GM12873 (cell line): ENCODE results near the gene PKD1.

Experiments used
- TF ChIP-seq, protein P1 (sequence below): IDR thresholded peaks from 2 replicates; pipeline ENCODE4 v1.5.1; 2012; ENCODE audit warnings: low read depth, mild to moderate bottlenecking, moderate library complexity, low read length, control low read depth; ENCODE audit not compliant: insufficient read depth; ENCODE audit errors: missing control alignments

Gene PKD1

GRCh38 chr16:2092866-2093265, 42.8 kb downstream of the PKD1 start:
- TF ChIP-seq, protein P1, sequence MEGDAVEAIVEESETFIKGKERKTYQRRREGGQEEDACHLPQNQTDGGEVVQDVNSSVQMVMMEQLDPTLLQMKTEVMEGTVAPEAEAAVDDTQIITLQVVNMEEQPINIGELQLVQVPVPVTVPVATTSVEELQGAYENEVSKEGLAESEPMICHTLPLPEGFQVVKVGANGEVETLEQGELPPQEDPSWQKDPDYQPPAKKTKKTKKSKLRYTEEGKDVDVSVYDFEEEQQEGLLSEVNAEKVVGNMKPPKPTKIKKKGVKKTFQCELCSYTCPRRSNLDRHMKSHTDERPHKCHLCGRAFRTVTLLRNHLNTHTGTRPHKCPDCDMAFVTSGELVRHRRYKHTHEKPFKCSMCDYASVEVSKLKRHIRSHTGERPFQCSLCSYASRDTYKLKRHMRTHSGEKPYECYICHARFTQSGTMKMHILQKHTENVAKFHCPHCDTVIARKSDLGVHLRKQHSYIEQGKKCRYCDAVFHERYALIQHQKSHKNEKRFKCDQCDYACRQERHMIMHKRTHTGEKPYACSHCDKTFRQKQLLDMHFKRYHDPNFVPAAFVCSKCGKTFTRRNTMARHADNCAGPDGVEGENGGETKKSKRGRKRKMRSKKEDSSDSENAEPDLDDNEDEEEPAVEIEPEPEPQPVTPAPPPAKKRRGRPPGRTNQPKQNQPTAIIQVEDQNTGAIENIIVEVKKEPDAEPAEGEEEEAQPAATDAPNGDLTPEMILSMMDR: no peak

DNA sequence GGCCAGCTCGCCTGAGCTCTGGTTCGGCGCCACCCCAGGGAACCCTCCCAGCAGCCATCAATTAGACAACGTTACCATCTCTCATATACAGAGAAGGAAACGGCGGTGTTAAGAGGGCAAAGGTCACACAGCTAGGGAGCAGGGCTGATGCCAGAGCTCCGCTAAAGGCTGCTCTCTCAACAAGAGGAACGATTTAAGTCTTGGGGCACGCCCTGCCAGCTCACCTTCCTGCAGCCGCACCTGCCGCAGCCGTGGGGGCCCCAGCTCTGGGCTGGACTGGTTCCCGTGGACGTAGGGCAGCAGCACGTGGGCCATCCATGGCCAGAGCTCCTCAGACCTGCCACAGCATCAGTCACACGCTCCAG, 43.5 kb downstream of the PKD1 start:
- TF ChIP-seq, protein P1: no peak

DNA sequence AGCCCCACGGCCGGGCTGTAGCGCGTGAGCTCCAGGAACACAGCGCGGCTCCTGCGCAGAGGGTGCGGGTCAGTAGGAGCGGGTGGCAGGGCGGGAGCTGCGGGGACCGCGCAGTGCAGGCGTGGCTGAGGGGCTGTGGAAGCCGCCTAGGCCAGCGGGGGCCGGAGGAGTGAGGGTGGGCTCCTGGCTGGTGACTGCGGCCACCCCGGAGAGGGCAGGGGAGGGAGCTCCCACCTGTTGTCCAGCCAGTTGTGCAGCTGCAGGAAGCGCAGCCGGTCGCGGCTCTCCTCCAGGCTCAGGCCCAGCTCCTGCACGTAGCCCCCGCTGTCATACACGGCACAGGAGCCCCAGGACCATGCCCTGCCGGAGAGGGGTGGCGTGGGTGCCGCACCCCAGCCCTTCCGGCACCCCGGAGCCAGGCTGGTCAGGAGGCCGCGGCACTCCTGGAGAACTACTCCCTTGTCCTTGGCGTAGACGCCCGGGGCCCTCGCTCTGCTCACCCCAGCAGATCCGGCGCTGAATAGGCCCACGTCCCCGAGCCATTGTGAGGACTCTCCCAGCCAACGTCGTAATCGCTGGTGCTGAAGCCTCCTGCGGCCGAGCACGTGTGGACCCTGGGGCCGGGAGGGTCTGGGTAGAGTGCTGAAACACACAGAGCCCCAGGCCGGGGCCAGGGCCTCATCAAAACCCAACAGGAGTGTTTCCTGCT, 44.0 kb downstream of the PKD1 start:
- TF ChIP-seq, protein P1: no peak

GRCh38 chr16:2090777-2091546, 44.7 kb downstream of the PKD1 start:
- TF ChIP-seq, protein P1: no peak

- TF ChIP-seq, protein P1: no peak
Observed at GRCh38 chr16:2090481-2090776, 45.3 kb downstream of the PKD1 start.

DNA sequence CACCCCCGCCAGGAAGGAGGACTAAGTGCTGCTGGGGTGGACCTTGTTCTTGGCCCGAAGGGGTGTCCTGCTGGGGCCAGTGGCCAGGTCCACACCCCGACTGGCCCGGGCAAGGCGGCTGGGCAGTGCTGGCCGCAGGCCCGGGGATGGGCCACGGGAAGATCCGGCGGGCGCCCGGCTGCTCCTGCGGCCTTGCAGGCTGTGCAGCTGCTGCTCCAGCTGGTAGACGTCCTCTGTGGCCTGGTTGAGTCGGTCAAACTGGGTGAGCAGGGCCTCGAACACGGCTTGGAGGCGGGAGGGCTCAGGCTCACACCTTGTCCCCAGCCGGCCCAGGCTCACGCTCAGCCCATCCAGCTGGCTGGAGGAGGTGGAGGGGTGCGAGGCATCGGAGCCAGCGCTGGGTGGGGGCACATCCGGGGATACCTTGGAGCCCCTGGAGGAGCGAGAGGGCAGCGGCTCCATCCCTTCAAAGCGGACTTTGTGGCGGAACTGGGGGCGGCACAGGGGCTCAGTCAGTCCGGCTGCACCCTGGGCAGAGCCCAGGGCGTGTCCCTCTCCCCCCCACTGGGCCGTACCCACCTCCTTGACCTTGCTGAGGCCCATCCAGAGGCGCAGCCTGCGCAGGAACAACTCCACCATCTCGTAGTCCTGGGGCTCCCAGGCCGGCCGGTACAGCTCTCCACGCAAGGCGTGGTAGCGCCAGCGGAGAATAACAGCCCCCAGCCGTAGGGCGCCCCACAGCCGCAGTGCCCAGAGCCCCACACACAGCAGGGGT, 45.8 kb downstream of the PKD1 start:
- TF ChIP-seq, protein P1: no peak

DNA sequence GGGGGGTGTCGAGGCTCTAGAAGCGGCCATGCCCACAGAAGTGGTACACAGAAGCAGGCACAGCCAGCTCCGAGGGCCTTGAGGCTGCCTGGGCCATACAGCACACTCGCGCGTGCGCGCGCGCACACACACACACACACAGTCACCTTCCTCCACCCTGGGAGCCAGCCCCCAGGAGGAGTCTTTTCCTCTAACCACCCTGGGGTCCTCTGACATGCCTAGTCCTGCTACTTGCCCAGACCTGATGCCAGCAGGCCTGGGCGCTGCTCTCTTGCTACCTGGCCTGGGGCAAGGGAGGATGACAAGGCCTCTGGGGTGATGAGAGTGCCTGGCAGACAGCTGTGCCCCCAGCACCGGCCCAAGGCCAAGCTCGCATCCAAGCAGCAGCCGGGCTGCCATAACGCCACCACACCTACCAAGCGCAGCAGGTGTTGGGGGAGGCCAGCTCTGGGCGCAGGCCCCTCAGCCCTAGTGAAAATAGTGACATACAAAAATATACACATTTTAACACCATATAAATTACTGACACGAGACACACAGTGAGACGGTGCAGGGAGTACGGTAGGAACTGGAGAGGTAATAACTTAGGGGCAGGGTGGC, 46.8 kb downstream of the PKD1 start:
- TF ChIP-seq, protein P1: no peak
